Measurements from ENCODE around the gene TSPAN7.

DNA sequence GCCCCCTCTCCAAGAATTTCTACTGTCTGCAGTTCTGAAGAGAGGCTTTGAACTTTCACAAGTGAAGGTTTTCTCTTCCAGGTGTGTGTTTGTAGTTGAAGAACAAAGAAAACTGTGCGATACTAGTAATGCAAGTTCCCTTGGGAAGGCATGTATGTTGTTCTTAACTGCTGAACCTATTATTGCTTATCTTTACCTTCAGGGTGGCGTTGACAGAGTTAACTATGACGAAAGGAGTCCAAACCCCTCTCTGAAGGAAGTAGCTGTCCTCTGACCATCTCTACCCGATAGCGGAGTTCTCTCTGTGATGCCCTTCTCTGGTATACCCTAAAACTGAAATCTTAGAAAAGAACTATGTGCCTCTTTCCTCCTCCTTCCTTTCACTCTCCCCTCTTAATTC lies 79.9 kb downstream of the TSPAN7 start:
- TF ChIP-seq, protein P1, sequence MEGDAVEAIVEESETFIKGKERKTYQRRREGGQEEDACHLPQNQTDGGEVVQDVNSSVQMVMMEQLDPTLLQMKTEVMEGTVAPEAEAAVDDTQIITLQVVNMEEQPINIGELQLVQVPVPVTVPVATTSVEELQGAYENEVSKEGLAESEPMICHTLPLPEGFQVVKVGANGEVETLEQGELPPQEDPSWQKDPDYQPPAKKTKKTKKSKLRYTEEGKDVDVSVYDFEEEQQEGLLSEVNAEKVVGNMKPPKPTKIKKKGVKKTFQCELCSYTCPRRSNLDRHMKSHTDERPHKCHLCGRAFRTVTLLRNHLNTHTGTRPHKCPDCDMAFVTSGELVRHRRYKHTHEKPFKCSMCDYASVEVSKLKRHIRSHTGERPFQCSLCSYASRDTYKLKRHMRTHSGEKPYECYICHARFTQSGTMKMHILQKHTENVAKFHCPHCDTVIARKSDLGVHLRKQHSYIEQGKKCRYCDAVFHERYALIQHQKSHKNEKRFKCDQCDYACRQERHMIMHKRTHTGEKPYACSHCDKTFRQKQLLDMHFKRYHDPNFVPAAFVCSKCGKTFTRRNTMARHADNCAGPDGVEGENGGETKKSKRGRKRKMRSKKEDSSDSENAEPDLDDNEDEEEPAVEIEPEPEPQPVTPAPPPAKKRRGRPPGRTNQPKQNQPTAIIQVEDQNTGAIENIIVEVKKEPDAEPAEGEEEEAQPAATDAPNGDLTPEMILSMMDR (IDR thresholded peaks at IDR 0.05) = no peak
- TF ChIP-seq EZH2phosphoT487 (IDR thresholded peaks at IDR 0.05) (no peak), EZH2 (IDR thresholded peaks at IDR 0.05) (no peak)
